CD4-positive, alpha-beta T cell treated with Interleukin-12 subunit alpha and Interleukin-12 subunit beta, for 1 hour (primary cell): ENCODE data around the gene PLXNC1.

ENCODE experiments used
- DNase-seq: peaks from one replicate; pipeline ENCODE4 v3.0.0-alpha.2; 2020

The PLXNC1 gene

DNA sequence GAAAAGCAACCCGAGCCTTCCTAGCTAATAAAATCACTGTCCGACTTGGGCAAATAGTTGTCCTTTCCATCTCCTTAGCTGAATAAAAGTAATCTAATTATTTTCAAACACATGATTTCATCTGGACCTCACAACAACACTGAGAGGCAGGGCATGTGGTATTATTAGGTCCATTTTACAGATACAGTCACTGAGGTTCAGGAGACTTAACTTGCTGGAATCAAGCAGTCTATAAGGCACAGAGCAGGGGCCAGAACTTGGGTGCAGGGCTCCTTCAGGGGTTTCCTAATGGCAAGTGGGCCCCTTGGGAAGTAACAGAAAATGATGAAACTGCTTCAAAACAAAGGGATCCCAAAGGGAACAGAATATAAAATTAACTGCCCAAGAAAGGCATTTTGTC lies 15.5 kb downstream of the PLXNC1 start:
- no peak for DNase-seq

DNA sequence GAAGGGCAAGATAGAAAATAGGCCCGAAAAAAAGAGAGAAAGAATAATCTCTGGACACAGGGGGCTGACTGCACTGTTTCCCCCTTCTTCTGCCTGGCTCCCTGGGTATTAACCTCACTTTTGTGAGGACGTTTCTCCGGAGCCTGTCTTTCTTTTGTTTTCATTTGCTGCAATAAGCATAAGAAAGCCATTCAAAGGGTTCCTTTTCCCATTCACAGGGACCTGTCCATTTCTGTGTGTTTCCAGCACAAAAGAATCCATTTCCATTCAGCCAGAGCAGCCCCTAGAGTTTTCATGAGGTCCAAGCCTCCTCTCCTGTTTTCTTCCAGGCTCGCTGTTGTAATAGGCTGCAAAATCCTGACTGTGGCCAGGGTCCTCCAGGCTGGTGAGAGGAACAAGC lies 16.8 kb downstream of the PLXNC1 start:
- DNase-seq, result no peak

DNA sequence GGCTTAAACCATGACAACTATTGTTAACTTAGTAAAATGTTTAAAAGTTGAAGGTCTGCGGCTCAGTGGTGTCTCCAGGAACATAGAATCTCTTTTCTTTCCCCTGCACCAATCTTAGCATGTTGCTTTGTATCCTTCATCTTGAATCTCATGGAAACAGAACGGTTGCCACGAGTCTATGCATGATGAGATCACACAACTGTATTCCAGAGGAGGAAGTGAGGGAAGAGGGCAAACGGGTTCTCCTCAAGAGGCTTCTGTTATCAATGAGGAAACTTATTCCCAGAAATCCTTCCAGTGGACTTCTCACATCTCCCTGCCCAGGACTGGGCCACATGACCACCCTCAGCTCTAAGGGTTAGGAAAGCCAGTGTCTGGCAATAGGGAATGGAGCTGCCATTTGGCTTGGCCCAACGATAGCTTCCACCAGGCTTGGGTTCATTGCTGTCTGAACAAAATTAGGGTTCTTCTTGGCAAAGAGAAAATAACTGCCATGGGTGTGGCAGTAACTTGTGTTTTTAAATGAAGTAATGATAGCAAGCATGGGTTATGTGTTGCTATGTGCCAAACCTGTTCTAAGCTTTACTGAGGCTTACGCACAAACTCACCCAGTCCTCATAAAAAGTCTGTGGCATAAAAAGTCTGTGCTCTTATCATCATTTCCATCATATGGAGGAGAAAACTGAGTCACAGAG lies 17.4 kb downstream of the PLXNC1 start:
- DNase-seq, result no peak

DNA sequence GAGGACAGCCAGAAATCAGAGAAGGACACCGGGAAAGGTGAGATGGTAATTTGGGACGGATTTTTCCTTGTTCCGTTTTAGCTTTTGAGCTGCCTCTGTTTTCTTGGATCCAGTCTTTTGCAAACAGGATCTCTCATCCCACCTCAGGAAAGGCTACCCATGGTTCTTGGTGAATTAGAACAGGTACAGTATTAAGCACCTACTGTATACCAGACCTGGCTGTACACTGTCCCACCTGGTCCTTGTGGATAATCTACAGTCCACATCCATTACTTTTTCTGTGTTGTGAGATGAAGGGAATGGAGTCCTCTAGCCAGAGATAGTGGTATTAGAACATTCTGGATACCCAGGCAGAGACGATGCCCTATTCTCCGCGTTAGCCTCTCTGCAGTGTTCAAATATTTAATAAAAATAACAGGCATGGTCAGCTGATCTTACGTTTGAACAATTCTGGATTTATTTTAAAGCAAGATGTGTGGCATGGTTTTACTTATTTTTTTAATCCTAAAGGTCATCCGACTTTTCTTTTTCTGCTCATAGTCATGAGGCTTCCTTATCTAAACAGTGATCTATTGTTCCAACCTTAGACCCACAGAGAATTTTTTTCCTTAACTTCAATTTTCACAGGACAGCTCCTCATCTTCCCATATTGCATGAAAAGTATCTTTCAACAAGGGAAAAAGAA lies 18.8 kb downstream of the PLXNC1 start:
- no peak for DNase-seq

DNA sequence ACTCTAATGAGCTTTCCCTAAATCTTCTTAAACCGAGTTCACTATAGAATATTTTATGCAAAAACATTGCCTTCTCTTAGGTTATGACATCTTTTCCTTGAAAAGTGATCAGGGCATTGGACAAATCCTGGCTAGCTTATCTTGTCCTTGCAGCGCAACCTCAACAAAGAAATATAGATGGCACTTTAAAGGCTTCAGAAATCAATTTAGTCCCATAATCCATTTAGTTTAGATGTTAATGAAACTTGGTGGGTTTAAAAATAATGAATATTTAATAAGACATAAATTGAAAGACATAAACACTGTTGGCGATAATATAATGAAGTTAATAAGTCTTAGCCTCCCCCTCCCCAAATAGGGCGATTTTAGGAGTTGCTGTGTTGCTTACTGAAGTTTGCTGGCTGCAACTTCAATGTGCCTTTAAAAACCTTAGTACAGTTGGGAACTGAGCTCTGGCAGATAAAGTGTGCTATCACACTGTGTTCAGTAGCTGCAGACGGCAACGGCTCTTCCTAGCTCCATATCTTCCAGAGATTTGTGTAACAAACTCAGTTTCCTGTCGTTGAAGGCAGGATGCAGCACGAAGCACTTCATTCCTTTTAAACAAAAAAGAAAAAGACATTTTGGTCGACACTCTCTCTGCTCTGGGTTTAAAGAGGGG lies 19.5 kb downstream of the PLXNC1 start:
- DNase-seq, result no peak

DNA sequence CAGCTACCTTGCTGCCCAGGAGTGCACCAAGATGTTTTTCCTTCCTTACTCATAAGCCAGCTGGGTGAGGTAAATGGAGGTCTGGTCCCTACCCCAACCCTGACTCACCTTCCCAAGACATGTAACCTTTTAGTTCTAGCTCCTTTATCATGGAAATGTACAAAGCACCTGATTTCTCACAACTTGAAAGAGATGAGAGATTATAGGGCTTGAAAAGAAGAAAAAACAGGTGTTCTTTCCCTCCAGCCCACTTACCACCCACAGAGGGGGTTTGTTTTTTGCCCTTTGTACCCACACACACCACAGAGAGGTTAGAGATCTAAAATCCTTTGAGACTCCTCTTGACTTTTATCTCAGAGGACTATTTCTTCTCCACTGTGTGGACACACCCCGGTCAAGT lies 21.1 kb downstream of the PLXNC1 start:
- no peak for DNase-seq

DNA sequence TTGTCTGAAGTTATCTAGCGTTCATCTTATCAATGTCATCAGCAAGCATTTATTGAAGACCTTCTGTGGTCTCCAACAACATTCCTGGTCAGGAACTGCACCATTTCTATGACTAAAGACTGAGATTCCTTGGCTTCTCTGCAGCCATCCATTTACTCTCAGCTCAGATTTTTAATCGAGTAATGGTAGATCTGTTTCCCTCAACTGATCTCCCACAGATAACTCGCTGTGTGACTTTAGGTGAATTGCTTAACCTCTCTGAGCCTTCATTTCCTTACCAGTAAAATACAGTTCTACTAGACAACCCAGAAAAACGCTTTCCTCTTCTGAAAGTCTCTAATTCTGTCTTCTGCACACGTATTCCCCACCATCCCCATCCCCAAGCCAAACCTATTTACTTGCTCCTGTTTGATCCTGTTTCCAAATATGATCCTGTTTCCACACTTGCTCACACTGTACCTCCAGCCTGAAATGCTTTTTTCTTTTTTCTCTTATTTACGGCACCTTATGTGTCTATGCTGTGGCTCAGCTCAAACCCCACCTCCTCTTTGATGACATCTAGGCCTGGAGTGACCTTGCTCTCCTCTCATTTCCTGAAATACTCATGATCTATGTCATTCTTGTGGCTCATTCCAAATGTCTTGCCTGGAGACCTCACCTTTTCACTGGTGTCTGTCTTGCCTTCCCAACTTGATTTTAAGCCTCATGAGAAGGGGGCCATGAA lies 21.8 kb downstream of the PLXNC1 start:
- DNase-seq, result no peak

DNA sequence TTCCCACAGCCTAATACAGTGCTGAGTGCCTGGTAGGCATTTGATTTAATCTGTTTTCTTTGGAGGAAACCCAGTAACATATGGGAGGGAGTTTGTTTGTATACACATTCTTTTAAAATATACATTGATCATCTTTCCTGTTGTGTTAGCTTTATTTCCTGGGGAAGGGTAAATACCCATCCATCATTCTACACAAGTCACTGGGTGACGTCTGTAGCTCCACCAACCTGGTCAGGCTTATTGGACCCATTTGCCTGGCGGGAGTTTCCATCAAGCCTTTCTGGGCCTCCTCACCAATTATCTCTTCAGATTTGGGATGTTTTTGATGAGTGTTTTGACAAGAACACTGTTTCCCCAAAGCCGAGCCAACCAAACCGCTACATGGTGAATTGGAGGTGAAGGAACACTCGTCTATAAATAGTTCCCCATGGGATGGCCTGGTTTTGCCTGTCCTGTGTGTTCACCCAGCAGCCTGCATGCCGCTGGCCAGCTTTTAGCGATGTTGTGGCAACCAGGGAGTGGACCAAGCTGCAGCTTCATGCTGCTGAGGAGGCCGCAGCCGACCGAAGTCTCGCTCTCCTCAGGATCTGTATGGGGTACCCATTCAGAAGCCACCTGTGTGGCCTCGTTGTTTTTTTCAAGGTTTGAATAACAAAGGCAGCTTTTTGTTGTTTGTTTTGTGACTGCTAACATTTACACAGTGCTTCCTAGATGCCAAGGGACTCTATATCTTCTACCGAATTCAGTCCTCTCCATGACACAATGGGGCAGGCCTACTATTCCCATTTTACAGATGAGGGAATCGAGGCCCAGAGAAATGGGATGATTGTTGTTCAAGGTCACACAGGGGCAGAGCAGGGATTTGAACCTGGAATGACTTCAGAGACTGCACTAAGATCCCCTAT lies 22.6 kb downstream of the PLXNC1 start:
- DNase-seq, result no peak

DNA sequence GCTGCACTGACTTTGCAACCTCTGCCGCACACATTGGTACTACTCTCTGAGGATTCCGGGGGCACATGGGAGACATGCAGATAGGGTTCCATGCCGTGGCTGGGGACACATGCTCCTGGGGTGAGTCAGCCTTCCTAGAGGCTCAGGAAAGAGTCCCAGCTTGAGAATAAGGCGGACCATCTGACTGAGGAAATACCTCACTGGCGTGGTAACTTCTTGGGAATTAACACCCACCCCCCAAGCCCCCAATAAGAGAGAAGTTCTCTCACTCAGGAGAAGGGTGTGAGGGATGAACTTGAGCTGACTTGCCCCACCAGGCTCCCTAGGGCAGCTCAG lies 23.2 kb downstream of the PLXNC1 start:
- no peak for DNase-seq

DNA sequence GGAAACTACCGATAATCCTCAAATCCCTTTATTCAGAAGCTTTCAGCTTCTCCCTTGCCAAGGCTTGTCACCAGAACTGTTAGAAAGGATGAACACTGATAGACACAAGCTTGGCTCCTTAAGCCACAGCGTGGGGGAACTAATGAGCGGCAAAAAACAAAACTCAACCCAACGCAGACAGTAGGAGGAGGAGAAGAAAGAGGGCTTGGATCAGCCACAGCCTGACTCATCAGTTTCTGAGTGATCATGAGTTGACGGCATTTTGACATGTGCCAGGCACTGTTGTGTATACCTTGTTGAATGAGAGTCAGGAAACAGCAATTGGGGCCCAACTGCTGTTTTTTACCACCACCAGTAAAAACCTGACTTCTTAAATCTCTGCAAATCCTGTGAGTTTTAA lies 23.7 kb downstream of the PLXNC1 start:
- DNase-seq, result no peak

DNA sequence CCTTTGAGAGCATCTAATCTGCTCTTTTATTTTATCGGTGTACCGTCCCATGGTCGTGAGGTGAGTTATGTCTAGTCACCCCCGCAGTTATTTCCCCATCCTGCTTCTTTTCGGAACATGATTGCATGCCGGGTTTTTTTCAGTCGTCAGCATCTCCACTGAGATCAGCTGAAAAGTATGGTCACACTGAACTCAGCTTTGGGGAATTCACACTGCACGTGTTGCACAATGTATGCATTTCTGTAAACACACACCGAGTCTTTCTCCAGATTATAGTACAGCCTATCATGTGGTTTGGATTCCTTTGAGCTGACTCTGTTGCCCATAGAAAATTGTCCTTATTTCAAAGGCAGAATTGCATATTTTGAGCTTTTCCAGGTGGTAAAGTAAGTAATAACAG lies 24.6 kb downstream of the PLXNC1 start:
- peak; percentile 12 for DNase-seq

DNA sequence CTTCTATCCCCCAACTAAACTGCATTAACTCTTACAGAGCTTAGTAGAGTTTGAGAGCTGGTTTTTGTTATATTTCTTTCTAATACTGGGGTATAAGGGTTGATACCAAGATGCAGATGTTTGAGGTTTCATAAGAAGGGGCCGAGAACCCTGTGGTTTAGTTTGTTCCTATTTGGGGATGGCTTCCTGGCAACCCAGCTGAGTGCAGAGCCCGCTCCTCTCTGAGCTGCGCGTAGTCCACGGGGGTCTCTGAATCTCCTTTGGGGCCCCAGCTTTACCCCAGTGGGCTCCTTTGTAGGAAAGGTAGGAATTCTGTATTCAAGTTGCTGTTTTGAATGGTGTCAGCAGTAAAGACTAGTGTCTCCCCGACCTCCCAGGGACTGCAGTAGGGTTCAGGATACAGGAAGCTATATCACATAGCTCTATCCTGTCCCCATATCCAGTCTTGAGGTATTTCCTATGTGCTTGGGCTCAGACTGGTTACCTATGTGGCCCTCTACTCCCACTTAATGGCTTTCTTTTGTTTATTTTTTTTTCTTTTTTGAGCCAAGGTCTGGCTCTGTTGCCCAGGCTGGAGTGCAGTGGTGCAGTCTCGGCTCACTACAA lies 25.4 kb downstream of the PLXNC1 start:
- DNase-seq, result no peak

DNA sequence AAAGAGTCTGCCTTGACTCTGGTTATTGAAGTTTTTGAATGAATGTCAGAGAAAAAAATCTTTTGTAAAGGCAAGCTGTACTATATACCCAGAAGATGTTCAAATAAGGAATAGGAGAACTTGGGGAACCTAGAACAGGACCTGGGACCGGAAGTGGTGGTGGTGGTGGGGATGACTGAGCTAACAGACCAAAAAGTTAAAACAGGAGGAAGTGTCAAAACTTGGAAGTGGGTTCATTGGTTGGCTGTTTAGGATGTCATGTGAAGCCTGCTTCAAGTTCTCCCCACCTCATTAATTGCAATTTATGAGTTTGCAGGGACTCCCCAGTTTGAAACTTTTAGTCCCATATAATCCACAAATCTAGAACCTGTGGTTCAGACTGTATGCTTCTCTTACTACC lies 26.2 kb downstream of the PLXNC1 start:
- DNase-seq, result peak; percentile 33

DNA sequence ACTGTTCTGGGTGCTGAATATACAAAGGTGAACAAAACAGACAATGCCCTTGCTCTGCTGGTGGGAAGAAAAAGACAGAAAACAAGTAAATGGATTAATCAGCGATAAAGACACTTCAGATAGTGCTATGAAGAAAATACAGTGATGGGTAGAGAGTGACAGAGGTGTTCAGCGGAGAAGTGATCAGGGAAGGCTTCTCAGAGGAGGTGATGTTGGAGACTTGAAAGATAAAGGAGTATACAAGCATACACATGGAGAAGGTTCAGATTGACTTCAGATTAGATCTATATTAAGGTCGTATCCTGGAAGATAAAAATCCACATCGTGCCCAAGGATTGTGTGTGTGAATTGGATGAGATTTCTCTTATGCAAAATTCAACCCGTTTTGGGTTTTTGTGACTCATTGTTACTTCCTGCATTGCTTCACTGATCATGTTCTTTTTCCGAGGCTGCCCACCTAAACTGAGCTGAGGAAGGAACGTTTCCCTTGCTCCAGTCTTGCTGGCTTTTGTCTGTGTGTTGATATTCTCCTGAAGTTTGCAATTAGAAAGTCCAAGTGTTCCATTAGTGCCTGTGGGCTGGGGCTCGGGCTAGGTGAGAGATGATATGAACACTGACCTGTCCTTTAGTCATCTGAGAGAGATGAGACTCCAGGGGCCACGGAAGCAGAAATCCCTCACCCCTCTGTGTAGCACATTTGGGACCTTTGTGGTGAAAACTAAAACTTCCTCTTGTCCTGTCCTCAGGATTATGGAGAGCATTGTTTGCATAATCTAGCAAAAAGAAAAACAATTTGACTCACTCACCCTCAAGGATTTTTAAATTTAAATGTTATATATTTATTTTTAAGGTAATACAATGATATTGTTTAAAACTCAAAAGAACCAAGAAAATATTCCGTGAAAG lies 27.6 kb downstream of the PLXNC1 start:
- no peak for DNase-seq

DNA sequence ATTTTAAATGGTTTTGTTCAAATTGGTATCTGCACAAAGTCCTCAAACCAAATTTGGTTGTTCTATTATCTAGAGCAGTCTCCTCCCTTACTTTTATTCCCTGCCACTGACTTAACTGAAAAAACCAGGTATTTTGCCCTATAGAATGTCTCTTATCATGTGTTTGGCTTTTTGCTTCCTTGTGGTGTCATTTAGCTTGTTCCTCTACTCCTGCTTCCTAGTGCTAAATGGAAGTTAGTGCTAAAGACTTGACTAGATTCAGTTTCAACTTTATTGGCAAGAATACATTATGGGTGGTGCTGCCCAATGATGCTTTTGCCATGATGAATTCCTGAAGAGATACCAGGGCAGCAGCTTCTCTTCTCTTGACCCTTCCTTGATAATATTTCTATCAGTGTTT lies 29.7 kb downstream of the PLXNC1 start:
- no peak for DNase-seq

DNA sequence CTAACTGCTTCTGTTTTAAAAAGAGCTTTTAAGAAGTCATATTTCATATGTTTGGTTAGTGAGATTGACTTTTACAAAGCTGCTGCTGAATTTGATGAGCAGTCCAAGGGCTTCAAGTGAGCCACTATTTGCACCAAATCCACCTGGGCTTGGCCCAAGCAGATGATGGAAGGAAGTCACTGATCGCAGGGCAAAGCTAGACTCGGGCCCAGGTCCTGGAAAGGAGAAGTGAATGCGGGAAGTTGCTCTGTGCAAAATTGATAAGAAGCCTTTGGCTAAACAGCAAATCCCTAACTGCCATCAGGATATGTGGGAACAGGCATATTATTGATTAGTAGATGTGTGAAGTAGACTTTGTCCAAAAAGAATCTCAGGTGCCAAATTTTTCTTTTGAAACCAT lies 30.5 kb downstream of the PLXNC1 start:
- no peak for DNase-seq

DNA sequence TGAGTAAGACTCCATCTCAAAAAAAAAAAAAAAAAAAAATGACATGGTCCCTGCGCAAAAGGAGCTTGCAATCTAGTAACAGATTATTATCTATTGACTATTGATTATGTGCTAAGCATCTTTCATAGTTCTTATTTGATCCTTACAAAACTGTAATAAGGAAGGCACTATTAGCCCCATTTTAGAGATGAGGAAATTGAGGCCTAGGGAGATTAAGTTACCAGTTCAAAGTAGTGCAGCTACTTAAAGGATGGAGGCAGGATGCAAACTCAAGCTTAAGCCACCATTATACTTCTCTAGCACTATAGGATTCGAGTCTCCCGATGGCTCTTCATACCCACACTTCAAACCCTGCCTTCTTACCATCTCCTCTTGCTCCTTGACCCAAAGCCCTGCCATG lies 31.3 kb downstream of the PLXNC1 start:
- DNase-seq, result no peak

DNA sequence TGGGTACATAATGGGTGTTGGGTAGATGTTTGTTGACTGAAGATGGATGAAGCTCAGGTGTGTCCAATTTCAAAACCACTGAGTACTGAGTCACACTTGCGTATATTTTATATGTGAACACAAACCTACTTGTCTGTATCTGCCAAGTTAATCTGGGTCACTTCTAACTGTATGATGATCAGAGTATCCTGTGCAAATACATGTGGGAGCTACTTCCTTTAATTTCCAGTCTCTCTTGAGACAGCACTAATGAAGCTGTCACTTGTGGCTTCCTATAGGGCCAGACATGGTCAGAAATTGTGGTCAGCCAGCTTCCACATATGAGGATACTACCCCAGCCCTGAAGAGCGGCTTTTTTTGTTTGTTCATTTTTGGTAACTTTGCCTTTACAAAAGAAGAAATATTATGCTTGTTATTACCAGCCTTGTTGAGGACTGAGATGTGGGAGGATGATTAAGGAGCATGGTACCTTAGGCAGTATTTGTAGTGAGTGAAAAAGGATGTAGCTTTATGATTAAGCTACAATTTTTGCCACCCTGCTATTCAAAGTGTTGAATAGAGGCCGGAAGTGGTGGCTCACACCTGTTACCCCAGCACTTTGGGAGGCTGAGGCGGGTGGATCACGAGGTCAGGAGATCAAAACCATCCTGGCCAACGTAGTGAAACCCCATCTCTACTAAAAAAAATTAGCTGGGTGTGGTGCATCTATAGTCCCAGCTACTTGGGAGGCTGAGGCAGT lies 32.4 kb downstream of the PLXNC1 start:
- peak; percentile 45 for DNase-seq

DNA sequence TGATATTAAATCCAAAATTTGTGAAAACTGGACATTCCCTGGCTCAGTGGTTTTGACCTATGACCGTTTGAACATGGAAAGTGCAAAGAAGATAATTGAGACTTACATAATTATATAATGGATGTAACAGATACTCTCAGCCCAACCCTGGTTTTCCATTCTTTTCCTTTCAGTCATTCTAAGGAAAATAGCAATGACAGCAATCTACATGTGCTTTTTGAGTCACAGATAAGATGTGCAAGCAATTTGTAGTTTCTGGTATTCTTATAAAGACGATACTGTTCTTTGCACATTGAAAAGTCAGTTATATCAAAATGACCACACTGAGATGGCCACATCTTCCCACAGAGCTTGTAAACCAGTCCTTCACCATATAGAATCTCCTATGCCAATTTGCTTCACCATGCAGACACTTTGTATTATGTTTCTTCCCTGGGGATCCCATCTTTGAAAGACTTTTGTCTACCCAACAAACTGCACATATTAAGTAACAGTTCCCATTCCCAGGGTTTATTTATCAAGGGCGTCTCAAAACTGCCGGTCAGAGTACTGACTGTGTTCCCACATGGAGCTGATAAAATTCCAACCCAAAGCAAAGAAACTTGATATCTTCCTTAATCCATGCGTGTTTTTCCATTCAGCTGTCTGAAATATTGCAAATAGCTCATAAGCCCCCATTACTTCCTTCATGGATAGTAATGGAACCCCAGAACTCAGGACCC lies 34.8 kb downstream of the PLXNC1 start:
- DNase-seq, result no peak
